Panc1 (cell line): Measurements from ENCODE around the gene MYRF.

Experiments
- CTCF ChIP-seq: fragments of 450-650 bp; IDR thresholded peaks from 2 replicates; pipeline ENCODE4 v1.5.1; 2017; ENCODE audit warnings: mild to moderate bottlenecking
- REST ChIP-seq, 2 experiments: IDR thresholded peaks; 2 replicates each; pipeline ENCODE4 v1.6.1; 2011 to 2012; ENCODE audit warnings: low read depth in 2 of 2, control low read depth in 1 of 2, low read length in 1 of 2, mild to moderate bottlenecking in 1 of 2, moderate library complexity in 1 of 2; ENCODE audit not compliant: insufficient read depth in 1 of 2
- SIN3A ChIP-seq: IDR thresholded peaks from 2 replicates; pipeline ENCODE4 v1.6.1; 2012; ENCODE audit warnings: low read depth, mild to moderate bottlenecking, low read length, moderate library complexity, borderline replicate concordance; ENCODE audit not compliant: insufficient read depth
- TCF7L2 ChIP-seq: IDR thresholded peaks from 2 replicates; pipeline ENCODE4 v1.6.1; 2011; ENCODE audit warnings: mild to moderate bottlenecking, low read depth, low read length, inconsistent platforms

- no peak for TF ChIP-seq REST (IDR thresholded peaks at IDR 0.05; ENCODE audit: insufficient read depth in 1 of 2, low read depth in 2 of 2, low read length in 1 of 2)
- no peak for TF ChIP-seq CTCF
- TF ChIP-seq TCF7L2, result no peak
- no peak for TF ChIP-seq SIN3A
Measured at GRCh38 chr11:61833471-61833870, 81.0 kb downstream of the MYRF start.
